GM21423 (cell line): ENCODE measurements around the gene LRRC2.

Experiments used
- ATAC-seq: cut with Tn5 transposase; IDR thresholded peaks from one replicate; pipeline ENCODE4 v1.9.1; 2021; ENCODE audit warnings: mild to moderate bottlenecking, moderate library complexity; ENCODE audit not compliant: unreplicated experiment

LRRC2 gene

DNA sequence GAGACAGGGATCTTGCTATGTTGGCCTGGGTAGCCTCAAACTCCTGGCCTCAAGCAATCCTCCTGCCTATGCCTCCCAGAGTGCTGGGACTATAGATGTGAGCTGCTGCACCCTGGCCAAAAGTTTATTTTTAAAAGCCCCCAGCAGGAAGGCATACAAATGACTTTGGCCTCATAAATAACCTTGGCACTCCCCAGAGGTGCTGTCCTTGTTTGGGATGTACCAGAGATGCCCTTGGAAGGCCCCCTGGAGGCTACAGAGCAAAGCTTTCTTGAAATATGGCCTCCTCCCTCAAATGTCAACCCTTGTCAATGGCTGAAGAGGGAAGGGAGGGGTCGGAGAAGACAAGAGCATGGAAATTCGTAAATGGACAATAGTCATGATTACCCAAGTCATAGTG lies 82.3 kb downstream of the LRRC2 start:
- no peak for ATAC-seq

DNA sequence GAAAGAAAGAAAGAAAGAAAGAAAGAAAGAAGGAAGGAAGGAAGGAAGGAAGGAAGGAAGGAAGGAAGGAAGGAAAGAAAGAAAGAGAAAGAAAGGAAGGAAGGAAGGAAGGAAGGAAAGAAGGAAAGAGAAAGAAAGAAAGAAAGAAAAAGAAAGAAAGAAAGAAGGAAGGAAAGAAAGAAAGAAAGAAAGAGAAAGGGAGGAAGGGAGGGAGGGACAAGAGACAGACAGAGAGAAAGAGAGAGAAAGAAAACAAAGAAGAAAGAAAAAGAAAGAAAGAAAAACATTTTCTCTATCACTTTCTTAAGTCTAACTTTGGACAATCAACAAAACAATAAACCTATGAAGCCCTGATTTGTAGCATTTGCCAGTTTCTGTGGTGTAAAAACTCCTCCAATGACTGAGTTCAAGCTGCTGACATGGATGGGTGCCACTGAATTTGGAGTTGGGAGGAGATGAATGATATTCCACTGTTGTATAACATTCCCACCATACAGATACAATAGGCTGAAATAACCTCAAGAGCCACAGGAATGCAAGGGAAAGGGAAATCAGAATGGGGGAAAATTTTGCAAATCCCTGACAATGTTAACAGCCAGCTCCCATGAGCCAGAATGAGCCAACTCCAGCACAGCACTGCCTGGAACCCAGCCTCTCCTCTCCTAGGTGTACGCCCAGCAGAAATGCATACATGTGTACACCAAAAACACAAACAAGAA lies 83.3 kb downstream of the LRRC2 start:
- no peak for ATAC-seq

DNA sequence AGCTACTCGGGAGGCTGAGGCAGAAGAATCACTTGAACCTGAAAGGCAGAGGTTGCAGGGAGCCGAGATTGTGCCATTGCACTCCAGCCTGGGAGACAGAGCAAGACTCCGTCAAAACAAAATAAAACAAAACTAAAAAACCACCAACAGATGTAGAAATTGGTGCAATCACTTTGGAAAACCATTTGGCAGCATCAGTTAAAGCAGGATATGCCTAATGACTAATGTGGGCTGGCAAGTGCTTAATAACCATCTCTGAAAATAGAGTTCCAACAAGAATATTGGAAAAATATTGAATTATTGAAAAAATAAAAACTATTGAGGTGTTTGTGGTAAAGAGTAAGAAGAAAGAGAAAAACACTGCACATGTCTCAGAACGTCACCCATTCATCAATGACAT lies 84.5 kb downstream of the LRRC2 start:
- no peak for ATAC-seq

GRCh38 chr3:46480491-46481195 lies 85.5 kb downstream of the LRRC2 start:
- ATAC-seq, result no peak

DNA sequence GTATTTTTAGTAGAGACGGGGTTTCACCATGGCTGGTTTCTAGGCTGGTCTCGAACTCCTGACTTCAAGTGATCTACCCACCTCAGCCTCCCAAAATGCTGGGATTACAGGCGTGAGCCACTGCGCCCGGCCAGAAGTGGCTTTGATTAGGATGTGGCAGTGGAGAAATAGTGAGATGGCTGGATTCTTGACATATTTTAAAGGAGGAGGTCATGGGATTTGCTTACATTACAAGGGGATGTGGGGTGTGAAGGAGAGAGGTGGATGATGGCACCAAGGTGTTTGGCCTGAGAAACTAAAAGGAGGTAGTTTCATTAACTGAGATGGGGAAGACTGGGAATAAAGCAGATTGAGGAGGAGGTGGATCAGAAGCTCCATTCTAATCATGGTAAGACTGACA lies 86.4 kb downstream of the LRRC2 start:
- ATAC-seq, result no peak

DNA sequence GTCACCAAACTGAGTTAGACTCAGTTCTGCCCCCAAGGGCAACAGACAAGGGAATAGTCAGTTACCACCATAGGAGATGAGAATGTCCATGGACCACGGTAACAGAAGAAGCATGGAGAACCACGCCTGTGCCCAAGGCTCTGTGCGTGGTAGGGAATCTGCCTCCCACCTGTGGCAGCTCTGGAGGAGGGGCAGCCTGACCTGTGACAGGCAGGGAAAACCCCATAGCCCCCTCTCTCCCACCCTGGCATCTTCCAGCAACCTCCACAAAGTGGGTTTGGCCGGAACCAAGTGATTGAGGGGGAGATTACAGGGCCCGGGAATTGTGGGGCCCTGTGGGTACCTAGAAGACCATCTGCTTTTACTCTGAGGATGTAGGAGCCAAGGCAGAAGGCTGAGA lies 87.1 kb downstream of the LRRC2 start:
- no peak for ATAC-seq

- ATAC-seq, result no peak
These were observed 87.8 kb downstream of the LRRC2 start for GRCh38 chr3:46478341-46478740.

DNA sequence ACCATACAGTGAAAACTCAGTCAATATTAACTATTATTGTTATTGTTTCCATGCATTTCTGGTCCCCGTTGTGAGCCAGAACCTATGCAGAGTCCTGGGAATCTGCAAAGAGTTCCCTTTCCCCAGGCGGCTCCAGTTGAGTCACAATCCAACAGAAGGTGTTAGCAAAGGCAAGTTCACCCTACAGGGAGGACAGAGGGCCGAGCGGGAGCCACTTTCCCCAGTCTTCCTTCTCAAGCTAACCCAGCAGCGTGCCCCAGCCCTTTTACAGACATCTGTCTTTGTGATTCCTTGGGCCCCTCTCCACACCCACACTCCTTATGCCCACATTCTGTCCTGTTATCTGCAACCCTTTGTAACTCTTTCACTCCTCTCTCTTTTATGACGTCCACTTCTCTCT lies 88.3 kb downstream of the LRRC2 start:
- no peak for ATAC-seq

GRCh38 chr3:46477145-46477544 lies 89.0 kb downstream of the LRRC2 start:
- ATAC-seq, result no peak

DNA sequence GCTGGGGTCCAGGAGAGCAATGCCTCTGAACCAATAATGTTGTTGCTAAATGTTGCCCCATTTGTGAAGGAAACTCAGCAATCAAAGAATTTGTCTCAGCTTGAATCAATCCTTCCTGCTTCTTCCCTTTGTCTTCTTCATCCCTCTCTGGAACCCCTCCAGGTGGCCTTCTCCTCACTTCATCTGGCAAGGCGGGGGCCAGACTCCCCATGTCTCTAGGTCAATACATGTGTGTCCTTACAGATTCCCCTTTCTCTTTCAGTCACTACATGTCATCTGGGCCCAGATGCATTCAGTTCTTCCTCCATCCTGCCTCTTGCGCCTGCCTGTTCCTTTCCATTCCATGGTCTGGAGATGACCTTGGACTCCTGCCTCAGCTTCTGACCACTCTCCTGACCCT lies 93.4 kb downstream of the LRRC2 start:
- ATAC-seq, result no peak

- no peak for ATAC-seq
These were observed 94.7 kb downstream of the LRRC2 start for GRCh38 chr3:46471371-46471914.

DNA sequence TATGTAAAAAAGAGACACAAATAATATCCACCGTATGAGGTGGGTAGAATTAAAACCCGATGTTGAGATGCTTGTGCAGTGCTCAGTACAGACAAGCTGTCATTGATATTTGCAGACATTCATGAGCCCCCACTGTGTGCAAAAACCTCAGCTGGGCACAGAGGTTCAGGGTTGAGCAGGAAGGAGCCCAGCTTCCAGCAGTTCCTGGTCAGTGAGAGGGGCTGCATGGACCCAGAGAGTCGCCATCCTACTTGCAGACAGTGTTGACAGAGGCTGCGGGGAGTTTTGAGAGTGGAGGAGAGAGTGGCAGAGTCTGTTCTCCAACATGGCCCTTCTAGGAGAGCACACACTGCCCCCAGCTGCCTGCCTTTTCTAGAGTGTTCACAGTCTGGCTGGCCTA lies 95.3 kb downstream of the LRRC2 start:
- ATAC-seq, result no peak

GRCh38 chr3:46469680-46470357 lies 96.3 kb downstream of the LRRC2 start:
- no peak for ATAC-seq

DNA sequence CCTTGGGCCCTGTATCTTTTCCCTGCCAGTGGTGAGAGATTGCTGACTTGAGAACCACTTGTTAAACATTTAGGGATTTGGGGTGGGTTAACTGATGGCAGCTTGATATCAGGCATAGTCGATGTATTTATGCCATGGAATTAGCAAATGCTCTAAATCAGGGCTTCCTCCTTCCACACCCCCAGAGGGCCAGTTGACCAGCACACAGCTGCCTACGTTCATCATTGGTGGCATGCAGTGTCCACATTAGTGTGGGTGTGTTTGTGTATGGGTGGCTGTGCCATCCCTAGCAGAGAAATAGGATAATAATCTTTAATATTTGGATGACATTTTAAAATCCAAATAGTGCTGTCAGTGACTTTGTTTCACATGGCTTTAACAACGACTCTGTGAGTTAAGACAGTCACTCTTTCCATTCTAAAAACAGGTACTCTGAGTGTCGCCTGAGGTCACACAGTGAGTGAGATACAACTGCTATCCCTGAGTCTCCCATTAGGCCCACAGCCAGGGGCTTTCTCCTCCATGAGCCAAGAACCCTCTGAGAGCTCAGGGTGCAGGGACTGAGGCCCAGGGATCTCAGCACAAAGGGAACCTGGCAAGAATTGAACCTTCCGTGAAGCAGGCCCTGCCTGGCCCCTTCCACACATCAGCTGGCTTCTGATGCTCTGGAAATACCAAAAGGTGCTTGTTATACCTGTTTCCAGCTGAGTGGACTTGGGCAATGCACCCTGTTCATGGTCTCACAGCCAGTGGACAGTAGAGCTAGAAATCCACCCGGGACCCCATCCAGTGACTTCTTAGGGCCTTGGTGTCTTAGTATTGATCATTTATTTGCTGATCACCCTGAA lies 97.1 kb downstream of the LRRC2 start:
- no peak for ATAC-seq

DNA sequence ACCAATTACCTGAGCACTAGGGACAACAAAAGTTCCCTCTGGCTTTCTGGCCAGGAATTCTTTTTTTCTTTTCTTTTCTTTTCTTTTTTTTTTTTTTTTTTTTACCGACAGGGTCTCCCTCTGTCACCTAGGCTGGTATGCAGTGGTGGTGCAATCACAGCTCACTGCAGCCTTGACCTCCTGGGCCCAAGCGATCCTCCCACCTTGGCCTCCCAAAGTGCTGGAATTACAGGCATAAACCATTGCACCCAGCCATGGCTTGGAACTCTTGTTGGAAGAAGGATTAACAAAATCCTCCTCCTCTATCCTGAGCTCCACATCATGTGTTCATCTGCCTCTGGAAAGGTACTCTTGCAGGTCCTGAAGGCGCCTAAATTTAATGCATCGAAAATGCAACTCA lies 98.5 kb downstream of the LRRC2 start:
- ATAC-seq, result no peak

- ATAC-seq, result no peak
These were observed 99.2 kb downstream of the LRRC2 start for GRCh38 chr3:46466871-46467403.

DNA sequence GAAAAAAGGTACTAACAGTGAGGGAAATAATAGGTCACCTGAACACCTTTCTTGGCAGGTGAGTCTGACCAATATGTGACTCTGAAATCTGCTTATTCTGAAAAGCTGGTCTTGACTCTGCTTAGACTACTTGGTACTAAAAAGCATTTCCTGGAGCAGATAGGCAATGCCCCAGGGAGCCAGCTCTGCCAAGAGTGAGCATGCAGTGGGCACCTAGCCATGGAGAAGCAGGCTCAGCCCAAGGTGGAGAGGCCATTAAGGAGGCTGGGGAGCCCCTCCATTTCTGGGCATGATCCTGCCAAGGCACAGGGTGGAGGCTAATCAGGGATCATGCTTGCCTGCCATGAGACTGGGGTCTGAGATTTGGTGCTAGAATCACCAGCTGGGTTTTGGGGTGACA lies 99.8 kb downstream of the LRRC2 start:
- no peak for ATAC-seq
